Islet precursor cell (in vitro differentiated cells): ENCODE measurements around the gene ANKRD1.
"Not testable (repeated sequence)": the region's sequence is repeated elsewhere in the genome, so short reads cannot be mapped to it uniquely, and the experiment has no call there.

Experiments
- DNase-seq: peaks from one replicate; pipeline ENCODE4 v3.0.0-alpha.2; 2018

Gene ANKRD1

GRCh38 chr10:90911133-90912051 is 9.5 kb downstream of the ANKRD1 start:
- peak; percentile 94 for DNase-seq

DNA sequence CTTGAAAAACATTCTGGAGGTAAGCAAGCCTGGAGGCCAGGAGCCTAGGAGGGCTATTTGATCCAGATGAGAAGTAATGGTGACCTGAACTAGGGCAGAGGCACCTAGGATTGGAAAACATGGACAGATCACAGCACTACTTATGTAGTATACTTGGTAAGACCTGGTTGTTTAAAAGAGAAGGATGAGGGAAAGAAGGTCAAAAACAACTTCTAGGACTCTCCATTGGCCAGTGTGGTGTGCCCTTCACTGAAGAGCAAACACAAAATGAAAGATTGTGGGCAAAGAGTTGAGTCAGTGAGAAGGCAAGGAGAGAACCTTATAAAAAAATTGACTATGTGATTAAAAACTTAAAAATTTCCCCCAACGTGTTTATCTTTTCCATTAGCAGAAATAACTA is 14.3 kb downstream of the ANKRD1 start:
- no peak for DNase-seq

DNA sequence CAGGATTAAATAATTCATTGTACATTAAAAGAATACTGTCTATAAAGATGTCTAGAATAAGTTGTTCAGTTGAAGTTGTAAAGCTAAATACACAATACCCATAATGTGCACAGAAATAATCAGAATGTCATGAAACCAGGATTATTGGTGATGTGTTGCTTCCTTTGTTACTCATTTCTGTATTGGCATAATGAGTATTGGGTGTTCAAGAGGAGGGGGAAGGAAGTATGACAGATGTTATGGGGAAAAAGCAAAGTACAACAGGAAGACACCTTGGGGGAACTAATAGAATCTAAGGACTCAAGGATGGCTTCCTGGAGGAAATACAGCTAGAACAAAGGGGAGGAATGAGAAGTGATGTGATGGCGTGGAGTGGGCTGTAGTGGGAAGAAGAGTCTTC is 15.0 kb downstream of the ANKRD1 start:
- no peak for DNase-seq

DNA sequence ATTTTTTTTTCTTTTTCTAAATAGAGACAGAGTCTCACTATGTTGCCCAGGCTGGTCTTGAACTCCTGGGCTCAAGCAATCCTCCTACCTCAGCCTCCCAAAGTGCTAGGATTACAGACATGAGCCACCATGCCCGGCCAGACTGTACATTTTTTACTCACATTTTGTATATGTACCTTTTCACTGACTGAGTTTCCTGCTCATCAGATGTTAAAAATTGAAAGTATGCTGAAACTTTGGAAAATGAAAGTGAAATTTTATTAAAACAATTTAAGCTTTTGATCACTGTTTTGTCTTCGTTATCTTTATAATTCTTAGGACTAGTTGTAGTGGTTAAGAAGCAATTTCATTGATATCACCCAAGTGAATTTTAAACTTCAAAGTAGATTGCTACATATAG is 24.0 kb downstream of the ANKRD1 start:
- not testable (repeated sequence) for DNase-seq

DNA sequence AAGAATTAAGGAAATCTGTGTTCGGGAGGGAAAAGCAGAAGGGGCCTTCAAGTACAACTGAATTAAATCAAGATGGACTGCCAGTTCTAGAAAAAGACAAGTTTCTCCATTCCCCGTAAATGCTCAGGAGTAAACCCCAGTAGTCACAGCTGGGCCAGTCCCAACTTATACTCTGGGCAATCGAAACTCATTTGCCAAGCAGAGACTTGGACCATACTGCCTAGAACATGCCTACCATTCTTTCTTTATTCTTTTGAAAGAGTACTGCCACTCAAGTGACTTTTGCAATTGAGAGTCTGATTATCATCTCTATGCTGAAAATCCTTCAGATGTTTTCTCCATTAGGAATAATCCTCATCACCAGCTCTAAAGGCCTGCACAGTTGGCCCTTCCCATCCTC is 27.7 kb downstream of the ANKRD1 start:
- no peak for DNase-seq

- DNase-seq, result no peak
Observed at GRCh38 chr10:90890347-90890746, 30.5 kb downstream of the ANKRD1 start.

- no peak for DNase-seq
Observed at GRCh38 chr10:90889636-90890035, 31.3 kb downstream of the ANKRD1 start.

- DNase-seq, result no peak
Observed at GRCh38 chr10:90888387-90888786, 32.5 kb downstream of the ANKRD1 start.

GRCh38 chr10:90887555-90887954 is 33.3 kb downstream of the ANKRD1 start:
- DNase-seq, result no peak

DNA sequence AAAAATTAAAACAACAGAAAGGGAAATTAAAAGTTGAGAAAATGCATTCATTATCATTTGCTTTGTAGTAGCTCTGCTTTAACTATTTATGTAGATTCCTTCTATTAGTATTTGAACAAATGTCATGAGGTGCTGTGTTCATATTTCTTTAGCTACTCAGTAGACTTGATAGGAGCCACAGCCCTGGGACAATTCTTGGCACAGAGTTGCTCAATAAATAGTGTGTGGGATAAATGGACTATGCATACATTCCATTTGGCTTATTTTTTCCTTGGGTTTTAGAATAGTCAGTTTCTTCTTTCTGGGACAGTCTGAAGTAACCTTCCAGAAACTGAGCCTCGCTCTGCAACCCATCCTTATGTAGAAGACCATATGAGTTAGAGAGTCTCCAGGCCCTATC is 35.7 kb downstream of the ANKRD1 start:
- no peak for DNase-seq

- no peak for DNase-seq
Observed at GRCh38 chr10:90884431-90884830, 36.5 kb downstream of the ANKRD1 start.

DNA sequence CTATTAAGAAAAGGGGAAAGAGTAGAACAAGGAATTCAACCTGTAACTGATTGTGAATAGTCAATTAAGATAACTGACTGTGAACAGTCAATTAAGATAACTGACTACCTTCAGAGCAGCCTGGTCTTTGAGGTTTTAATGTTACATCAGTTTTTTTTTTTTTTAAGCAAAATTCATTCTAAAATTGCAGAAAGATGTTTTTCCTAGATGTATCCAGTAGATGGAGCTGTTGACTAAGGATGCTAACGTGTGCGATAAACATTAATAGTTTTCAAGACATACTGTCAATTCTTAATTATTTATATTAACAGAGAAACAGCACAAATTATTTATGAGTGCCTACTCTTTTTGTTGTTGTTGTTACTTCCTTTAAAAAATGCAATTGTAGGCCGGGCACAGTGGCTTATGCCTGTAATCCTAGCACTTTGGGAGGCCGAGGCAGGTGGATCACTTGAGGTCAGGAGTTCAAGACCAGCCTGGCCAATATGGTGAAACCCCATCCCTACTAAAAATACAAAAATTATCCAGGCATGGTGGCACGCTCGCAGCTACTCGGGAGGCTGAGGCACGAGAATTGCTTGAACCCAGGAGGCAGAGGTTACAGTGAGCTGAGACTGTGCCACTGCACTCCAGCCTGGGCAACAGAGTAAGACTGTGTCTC is 40.7 kb downstream of the ANKRD1 start:
- DNase-seq, result not testable (repeated sequence)

DNA sequence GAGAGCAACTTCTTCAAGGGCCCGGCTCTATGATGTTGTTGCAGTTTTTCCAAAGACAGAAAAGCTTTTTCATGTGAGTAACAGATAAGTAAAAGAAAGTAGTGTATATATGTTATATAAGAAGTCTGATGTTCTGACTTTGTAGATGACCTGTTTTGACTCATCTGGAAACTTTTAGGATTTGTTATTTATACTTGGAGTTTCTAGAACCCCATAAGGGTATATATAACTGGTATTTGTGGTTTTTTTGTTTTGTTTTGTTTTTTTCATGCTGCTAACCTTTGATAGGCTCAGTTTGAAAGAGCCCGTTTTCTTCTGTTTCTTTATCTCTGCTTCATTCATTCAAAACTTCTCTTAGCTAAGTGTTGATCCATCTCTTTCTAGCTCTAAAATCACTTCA is 41.8 kb downstream of the ANKRD1 start:
- DNase-seq, result no peak

- DNase-seq, result no peak
Observed at GRCh38 chr10:90872648-90873020, 48.3 kb downstream of the ANKRD1 start.

GRCh38 chr10:90871766-90872647 is 48.9 kb downstream of the ANKRD1 start, which contains the start of gene RPP30:
RPP30 (plus strand) TSS chr10:90871974; CDS start chr10:90871987, 13 bp downstream.
- DNase-seq, result peak; percentile 94

DNA sequence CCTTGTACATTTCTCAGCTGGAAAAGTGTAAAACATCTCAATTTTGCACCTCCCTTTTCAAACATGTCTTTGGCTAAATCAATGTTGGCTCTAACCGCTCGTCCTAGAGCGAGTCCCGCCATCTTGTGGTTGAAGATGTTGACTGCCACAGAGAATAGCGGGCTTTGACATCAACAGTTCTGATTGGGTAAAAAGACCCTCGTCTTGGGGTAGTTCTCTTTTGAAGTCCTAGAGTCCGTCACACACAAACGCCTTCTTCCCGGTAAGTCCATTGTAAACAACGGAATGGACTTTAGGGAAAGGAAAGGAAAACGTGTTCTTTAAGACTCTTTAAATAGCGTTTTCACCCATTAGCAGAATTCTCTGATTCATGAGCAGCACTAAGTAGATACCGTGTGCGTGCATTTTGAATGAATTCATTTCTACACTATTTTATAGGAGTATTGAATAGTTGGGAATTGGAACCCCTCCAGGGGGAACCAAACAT is 49.6 kb downstream of the ANKRD1 start:
- DNase-seq, result peak; percentile 88

GRCh38 chr10:90866050-90866598 is 54.8 kb downstream of the ANKRD1 start:
- DNase-seq, result no peak

- no peak for DNase-seq
Observed at GRCh38 chr10:90865401-90865800, 55.5 kb downstream of the ANKRD1 start.

GRCh38 chr10:90862908-90863514 is 57.9 kb downstream of the ANKRD1 start:
- no peak for DNase-seq
